GM12864 (cell line): ENCODE results near the gene SMCR8.

Source experiments
- DNase-seq: peaks from one replicate; pipeline ENCODE4 v3.0.0-alpha.2; 2011; ENCODE audit warnings: low read depth
- H3K4me3 ChIP-seq: 2 replicates; pipeline ENCODE4 v1.5.1; 2011; ENCODE audit warnings: mild to moderate bottlenecking, low read depth, low read length, control low read depth
- CTCF ChIP-seq: IDR thresholded peaks from 2 replicates; pipeline ENCODE4 v1.5.1; 2011; ENCODE audit warnings: low read depth, mild to moderate bottlenecking, moderate library complexity, low read length, control low read depth, inconsistent platforms; ENCODE audit errors: missing control alignments

Gene SMCR8

GRCh38 chr17:18361837-18362697, 47.0 kb downstream of the SMCR8 start:
- DNase-seq: no peak
- TF ChIP-seq CTCF: no peak
- peak overlapping the region; percentile 81 for H3K4me3 ChIP-seq

GRCh38 chr17:18362698-18363100, 47.6 kb downstream of the SMCR8 start:
- peak; percentile 10 for TF ChIP-seq CTCF
- H3K4me3 ChIP-seq: peak overlapping the region; percentile 81
- DNase-seq: no peak

GRCh38 chr17:18363101-18364049, 48.3 kb downstream of the SMCR8 start, which contains the start of gene SHMT1:
Gene SHMT1 (minus strand): TSS chr17:18363550. CDS start chr17:18355981, 7,569 bp downstream.
- no peak for TF ChIP-seq CTCF
- H3K4me3 ChIP-seq: peak within 1 kb of the TSS; percentile 81
- DNase-seq: peak; percentile 83

- no peak for TF ChIP-seq CTCF
- no peak overlapping the region for H3K4me3 ChIP-seq
- DNase-seq: no peak
Observed at GRCh38 chr17:18364166-18364565, 49.1 kb downstream of the SMCR8 start.

GRCh38 chr17:18368946-18369345, 53.9 kb downstream of the SMCR8 start:
- no peak for TF ChIP-seq CTCF
- no peak for DNase-seq
- H3K4me3 ChIP-seq: no peak overlapping the region

- no peak overlapping the region for H3K4me3 ChIP-seq
- no peak for DNase-seq
- no peak for TF ChIP-seq CTCF
Observed at GRCh38 chr17:18370761-18371160, 55.7 kb downstream of the SMCR8 start.
